NCI-H510A treated with DMSO at 0.1 percent for 48 hours (cell line): ENCODE measurements around the gene TWNK.
"Not testable (repeated sequence)": the region's sequence is repeated elsewhere in the genome, so short reads cannot be mapped to it uniquely, and the experiment has no call there.

Source experiments
- DNase-seq: peaks from one replicate; lab custom pipeline; 2025; lab: John Stamatoyannopoulos, UW

Gene TWNK

GRCh38 chr10:100972904-100973535 lies 14.3 kb upstream of the TWNK start:
- no peak for DNase-seq

- not testable (repeated sequence) for DNase-seq
These were observed 11.9 kb upstream of the TWNK start for GRCh38 chr10:100975397-100975796.

- no peak for DNase-seq
These were observed 10.4 kb upstream of the TWNK start for GRCh38 chr10:100976906-100977305.

- no peak for DNase-seq
These were observed 9.9 kb upstream of the TWNK start for GRCh38 chr10:100977436-100977835.

- no peak for DNase-seq
These were observed 9.0 kb upstream of the TWNK start for GRCh38 chr10:100978121-100978900.

GRCh38 chr10:100978901-100979195 lies 8.5 kb upstream of the TWNK start:
- no peak for DNase-seq

GRCh38 chr10:100979791-100980272 lies 7.5 kb upstream of the TWNK start:
- DNase-seq = no peak

- DNase-seq = no peak
These were observed 7.0 kb upstream of the TWNK start for GRCh38 chr10:100980311-100980710.

- no peak for DNase-seq
These were observed 6.6 kb upstream of the TWNK start for GRCh38 chr10:100980711-100981110.

- no peak for DNase-seq
These were observed 6.1 kb upstream of the TWNK start for GRCh38 chr10:100981178-100981772.

- no peak for DNase-seq
These were observed 4.2 kb upstream of the TWNK start for GRCh38 chr10:100982916-100983830.

GRCh38 chr10:100983868-100984671 lies 3.3 kb upstream of the TWNK start:
- no peak for DNase-seq

GRCh38 chr10:100984672-100985177 lies 2.6 kb upstream of the TWNK start:
- no peak for DNase-seq

- no peak for DNase-seq
These were observed 2.0 kb upstream of the TWNK start for GRCh38 chr10:100985336-100985735.

GRCh38 chr10:100986623-100986951 lies 756 bp upstream of the TWNK start:
- DNase-seq = no peak

- DNase-seq = no peak
These were observed 324 bp downstream of the TWNK start for GRCh38 chr10:100987685-100988049.

- no peak for DNase-seq
These were observed 823 bp downstream of the TWNK start for GRCh38 chr10:100988166-100988565.

- no peak for DNase-seq
These were observed 1.7 kb downstream of the TWNK start for GRCh38 chr10:100989088-100989487.

- peak; percentile 12 for DNase-seq
These were observed 6.8 kb downstream of the TWNK start for GRCh38 chr10:100993986-100994708.

- no peak for DNase-seq
These were observed 7.8 kb downstream of the TWNK start for GRCh38 chr10:100995181-100995580.
